ENCODE results near the gene BTAF1. TPM values are rescaled to one million over a fixed set of nuclear protein-coding genes. Genes with fewer than 3 reads are reported as not detected.
"Not testable (repeated sequence)": the region's sequence is repeated elsewhere in the genome, so short reads cannot be mapped to it uniquely, and the experiment has no call there.

BTAF1 gene
- total and polyA plus RNA-seq, 8 donors = 24.2 to 59.8 (median 48.6) TPM

DNA sequence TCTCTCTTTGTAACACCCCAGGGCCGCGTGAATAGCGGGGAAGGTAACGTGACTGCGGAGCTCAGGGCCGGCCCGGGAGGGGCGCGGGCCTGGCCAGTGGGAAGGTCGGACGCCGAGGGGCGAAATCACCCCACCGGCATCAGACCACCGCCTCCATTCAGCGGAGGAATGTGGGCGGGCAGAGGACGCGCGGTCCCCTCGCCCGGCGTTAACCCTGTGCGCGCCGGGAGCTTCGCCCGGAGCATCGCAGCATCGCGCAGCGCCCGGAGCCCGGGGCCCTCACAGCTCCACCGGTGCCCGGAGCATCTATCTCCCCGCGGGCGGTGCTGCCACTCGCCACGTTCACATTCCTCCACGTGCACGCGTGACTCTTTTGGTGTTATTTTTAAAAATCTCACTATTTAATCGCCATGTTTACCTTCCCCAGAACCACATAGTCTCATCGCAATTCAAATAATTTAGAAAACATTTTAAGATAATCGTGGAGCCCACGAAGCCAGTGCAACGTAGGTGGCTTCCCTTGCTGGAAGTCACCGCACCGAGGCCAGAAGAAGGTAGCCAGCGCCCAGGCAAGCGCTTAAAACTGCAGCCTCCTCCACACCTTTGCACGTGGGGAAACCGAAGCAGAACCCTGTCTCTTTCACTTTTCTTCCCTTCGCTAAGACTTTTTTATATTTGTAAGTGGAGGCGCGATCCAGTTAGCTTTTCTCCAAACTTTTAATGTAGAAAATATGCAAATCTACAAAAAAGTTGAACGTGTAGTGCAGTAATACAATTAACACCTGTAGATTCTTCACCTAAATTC lies 36.1 kb upstream of the BTAF1 start:
- Histone ChIP-seq H3K27ac (no peak overlapping the region), H3K36me3 (no peaks in the 10 kb centered on the region), H3K9me3 (no peaks in the 10 kb centered on the region), H3K4me3 (peak overlapping the region; percentile 38 to 41), H3K4me1 (peaks cover 8 to 14% of the 10 kb centered on the region in 2 donors), H3K27me3 (peaks cover 0 to 27% of the 10 kb centered on the region in 2 donors)
- ATAC-seq = peak; percentile 78
- TF ChIP-seq CTCF (IDR thresholded peaks at IDR 0.05) = no peak
- DNase-seq = peak in 3 of 4 donors; percentile 48 to 81 (median 52)
- intact Hi-C loops (cut with DNase I) = no loop called here

DNA sequence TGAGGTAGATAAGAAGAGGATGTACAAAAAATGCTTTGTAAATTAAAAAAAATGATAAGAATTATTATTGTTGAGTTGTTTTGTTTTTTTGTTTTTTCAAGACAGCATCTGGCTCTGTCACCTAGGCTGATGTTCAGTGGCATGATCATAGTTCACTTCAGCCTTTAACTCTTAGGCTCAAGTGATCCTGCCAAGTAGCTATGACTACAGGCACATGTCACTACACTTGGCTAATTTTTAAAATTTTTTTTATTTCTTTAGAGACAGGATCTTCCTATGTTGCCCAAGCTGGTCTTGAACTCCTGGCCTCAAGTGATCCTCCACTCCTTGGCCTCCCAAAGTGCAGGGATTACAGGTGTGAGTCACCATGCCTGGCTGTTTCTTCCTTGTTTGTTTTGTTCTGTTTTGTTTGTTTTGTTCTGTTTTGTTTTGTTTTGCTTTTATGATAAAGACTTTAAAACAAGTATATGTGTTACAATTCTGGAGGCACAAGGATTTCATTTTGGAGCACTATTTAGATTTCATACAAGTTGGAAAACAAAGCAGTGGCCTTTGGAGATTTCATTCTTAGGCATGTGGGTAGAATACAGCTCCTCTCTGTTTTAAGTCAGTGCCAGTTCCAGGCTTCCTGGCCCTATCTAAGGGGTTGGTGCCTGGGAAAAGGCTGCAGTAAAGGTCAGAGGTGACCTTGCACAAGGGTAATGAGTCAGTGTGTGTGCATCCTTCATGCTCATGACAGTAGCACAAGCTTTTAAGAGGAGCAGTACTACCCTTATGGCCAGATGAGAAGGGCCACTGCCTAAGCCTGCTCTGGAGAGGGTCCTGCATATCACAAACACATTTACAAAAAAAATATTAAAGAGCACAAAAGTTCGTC lies 32.2 kb upstream of the BTAF1 start:
- no peak for ATAC-seq
- intact Hi-C loops (cut with DNase I) = no loop called here

DNA sequence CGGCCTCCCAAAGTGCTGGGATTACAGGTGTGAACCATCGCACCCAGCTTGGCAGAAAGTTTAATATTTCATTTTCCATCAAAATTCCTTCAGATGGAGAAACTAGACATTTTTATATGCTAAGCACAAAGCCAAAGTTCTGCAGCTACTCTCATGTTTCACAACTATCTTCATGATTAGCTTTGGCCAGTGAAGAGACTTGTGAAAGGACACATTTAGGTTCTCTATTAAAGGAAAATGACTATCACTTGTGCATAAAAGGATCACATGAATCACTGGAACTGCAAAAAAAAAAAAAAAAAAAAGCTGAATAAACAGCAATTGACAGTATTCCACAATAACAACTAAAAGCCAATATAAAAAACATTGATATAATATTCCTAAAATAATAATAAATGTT lies 30.5 kb upstream of the BTAF1 start:
- TF ChIP-seq CTCF (IDR thresholded peaks at IDR 0.05) = no peak
- Histone ChIP-seq H3K4me1 (peaks cover under 1 to 2% of the 10 kb centered on the region in 2 donors), H3K27ac (no peak overlapping the region), H3K36me3 (no peaks in the 10 kb centered on the region), H3K4me3 (no peak overlapping the region), H3K27me3 (peaks cover 0 to 14% of the 10 kb centered on the region in 2 donors), H3K9me3 (no peaks in the 10 kb centered on the region)
- DNase-seq = no peak
- no peak for ATAC-seq
- intact Hi-C loops (cut with DNase I) = no loop called here

More for the DNA sequence above, 32.2 kb upstream of the BTAF1 start:
- peaks cover 8 to 14% of the 10 kb centered on the region in 2 donors for H3K4me1 ChIP-seq
- TF ChIP-seq CTCF (IDR thresholded peaks at IDR 0.05) = no peak
- no peak overlapping the region for H3K4me3 ChIP-seq
- no peak for DNase-seq
- no peak overlapping the region for H3K27ac ChIP-seq
- H3K27me3 ChIP-seq = peaks cover 0 to 27% of the 10 kb centered on the region in 2 donors
- no peaks in the 10 kb centered on the region for H3K9me3 ChIP-seq
- H3K36me3 ChIP-seq = no peaks in the 10 kb centered on the region

- H3K4me1 ChIP-seq; H3K27me3 ChIP-seq; H3K9me3 ChIP-seq; H3K27ac ChIP-seq; intact Hi-C loops (cut with DNase I); DNase-seq; ATAC-seq; H3K36me3 ChIP-seq; H3K4me3 ChIP-seq: not testable (repeated sequence)
These were observed 29.3 kb upstream of the BTAF1 start for GRCh38 chr10:91894261-91894685.

DNA sequence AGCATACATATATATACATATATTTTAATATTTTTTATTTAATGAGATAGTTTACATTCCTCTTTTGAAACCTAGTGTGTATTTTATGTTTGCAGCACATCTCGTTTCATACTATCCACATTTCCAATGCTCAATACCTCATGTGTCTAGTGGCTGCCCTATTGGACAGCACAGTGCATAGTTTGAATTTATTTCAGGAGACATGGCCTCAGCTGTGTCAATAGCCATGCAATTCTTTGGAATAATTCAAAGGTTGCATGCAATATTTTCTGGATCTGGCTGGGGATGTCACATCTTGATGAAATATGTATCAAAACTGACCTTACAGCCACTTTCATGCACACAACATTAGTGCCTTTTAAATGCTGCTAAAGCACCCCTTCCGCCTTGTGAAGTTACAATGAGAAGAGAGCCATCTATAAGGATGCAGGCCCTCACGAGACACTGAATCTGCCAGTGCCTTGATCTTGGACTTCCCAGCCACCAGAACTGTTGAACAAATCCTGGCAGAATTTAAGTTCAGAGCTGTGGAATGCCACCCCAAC lies 27.3 kb upstream of the BTAF1 start:
- intact Hi-C loops (cut with DNase I) = no loop called here

More for the DNA sequence above, 27.3 kb upstream of the BTAF1 start:
- no peaks in the 10 kb centered on the region for H3K9me3 ChIP-seq
- peaks cover 0 to 2% of the 10 kb centered on the region in 2 donors for H3K4me1 ChIP-seq
- H3K4me3 ChIP-seq = no peak overlapping the region
- no peak for TF ChIP-seq CTCF (IDR thresholded peaks at IDR 0.05)
- no peak overlapping the region for H3K27ac ChIP-seq
- no peaks in the 10 kb centered on the region for H3K27me3 ChIP-seq
- H3K36me3 ChIP-seq = no peaks in the 10 kb centered on the region
- ATAC-seq (no peak), DNase-seq (no peak)

Data from left lung (tissue), 10 donors.